Stimulated activated CD4-positive, alpha-beta T cell treated with anti-CD3 and anti-CD28 coated beads, Interleukin-4, amount 100 ng/mL, for 4 hours (primary cell): ENCODE results near the gene PRPF6.

ENCODE experiments used
- DNase-seq, 2 experiments: peaks; one replicate each; pipeline ENCODE4 v3.0.0-alpha.2; 2020

Gene PRPF6

GRCh38 chr20:63945921-63946920, 34.7 kb upstream of the PRPF6 start:
- no peak for DNase-seq

- no peak for DNase-seq
Measured at GRCh38 chr20:63946986-63947637, 33.8 kb upstream of the PRPF6 start.

GRCh38 chr20:63947638-63948456, 33.1 kb upstream of the PRPF6 start:
- DNase-seq, result no peak

- no peak for DNase-seq
Measured at GRCh38 chr20:63950701-63951397, 30.1 kb upstream of the PRPF6 start.

- DNase-seq, result no peak
Measured at GRCh38 chr20:63951398-63952209, 29.3 kb upstream of the PRPF6 start.

GRCh38 chr20:63952210-63952535, 28.8 kb upstream of the PRPF6 start:
- no peak for DNase-seq

- no peak for DNase-seq
Measured at GRCh38 chr20:63952769-63953168, 28.2 kb upstream of the PRPF6 start.

GRCh38 chr20:63953764-63954429, 27.0 kb upstream of the PRPF6 start:
- no peak for DNase-seq

GRCh38 chr20:63955281-63955826, 25.6 kb upstream of the PRPF6 start:
- DNase-seq, result peak; percentile 41 to 59

GRCh38 chr20:63955827-63956663, 24.9 kb upstream of the PRPF6 start, which contains the start of gene UCKL1:
TSS of gene UCKL1 (minus strand) at chr20:63956416. CDS start at chr20:63956372, 44 bp downstream.
- peak; percentile 86 to 90 for DNase-seq

- DNase-seq, result no peak
Measured at GRCh38 chr20:63956664-63957003, 24.3 kb upstream of the PRPF6 start.

GRCh38 chr20:63957004-63957689, 23.8 kb upstream of the PRPF6 start:
- peak; percentile 75 to 79 for DNase-seq

- DNase-seq, result peak; percentile 56 to 75
Measured at GRCh38 chr20:63957690-63958441, 23.1 kb upstream of the PRPF6 start.

GRCh38 chr20:63958471-63958870, 22.5 kb upstream of the PRPF6 start:
- no peak for DNase-seq

- DNase-seq, result no peak
Measured at GRCh38 chr20:63958964-63959698, 21.8 kb upstream of the PRPF6 start.

GRCh38 chr20:63959699-63960075, 21.2 kb upstream of the PRPF6 start:
- no peak for DNase-seq
